ENCODE data around the gene METTL13.

The METTL13 gene

DNA sequence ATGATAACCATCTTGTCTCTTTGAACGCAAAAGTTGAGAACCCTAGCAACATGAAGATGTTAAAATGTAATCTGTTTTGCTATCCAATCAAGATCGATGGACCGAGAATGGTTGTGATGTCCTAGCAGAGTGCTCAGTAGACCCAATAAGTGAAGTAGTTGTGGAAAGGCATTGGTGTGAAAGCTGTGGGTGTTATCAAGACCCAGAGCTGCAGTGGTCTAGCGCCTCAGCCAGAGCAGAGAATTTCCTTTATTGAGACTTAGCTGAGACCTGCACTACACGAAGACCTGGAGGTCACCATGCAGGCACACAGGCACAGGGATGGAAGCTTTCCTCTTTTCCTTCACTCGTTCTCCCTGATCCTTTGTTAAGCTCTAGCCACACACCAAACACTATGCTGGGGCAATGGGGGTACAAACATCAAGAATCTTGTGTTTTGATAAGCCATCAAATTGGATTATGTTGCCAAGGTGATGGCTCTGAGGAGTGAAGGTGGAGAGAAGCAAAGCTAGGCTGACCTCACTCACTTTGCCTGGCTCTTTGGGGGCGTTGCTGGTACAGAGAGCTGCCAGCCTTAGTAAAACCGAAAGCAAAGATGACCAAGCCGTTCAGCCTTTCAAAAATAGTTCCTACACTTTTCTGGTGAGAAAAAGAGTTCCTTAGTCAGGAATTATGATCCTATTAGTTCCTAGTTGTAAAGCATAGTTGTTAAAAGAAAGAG lies 24.1 kb downstream of the METTL13 start:
- no peak for DNase-seq

DNA sequence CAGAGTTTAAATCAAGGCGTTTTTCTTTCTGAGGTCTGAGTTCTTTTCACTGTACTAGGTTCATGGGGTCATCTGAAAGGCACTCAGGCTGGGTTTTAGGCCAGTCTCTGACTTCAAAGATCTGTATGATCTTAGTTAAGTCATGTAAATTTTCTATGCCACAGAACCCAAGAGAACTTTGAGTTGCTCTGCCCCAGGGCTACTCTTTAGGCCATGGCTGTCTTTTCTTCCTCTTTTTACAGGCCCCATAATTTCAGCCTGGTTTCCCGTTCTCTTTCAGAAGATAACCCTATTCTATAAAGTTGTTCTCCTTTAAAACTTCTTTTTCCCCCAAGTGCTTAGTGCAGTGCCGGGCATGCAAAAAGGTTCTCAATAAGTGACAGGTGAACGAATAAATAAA lies 26.1 kb downstream of the METTL13 start:
- DNase-seq, result no peak

GRCh38 chr1:171809834-171810233 lies 28.4 kb downstream of the METTL13 start:
- no peak for DNase-seq

DNA sequence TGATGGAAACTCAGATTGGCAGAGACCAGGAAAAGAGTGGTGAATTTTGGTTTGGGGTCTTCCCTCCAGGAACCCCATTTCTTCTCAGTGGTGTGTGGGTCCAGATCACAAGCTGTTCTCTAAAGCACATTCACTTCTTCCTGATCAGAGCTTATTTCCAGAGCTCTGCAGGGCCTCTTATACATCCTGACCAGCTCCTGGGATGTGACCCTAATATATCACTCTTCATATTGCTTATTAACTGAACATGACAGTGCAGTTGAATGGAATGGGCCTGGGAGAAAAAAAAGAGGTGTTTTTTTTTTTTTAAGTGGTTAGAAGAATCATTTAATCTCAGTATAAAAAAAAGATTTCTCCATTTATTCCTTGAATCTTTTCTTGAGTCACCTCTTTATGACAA lies 30.2 kb downstream of the METTL13 start:
- DNase-seq, result no peak

DNA sequence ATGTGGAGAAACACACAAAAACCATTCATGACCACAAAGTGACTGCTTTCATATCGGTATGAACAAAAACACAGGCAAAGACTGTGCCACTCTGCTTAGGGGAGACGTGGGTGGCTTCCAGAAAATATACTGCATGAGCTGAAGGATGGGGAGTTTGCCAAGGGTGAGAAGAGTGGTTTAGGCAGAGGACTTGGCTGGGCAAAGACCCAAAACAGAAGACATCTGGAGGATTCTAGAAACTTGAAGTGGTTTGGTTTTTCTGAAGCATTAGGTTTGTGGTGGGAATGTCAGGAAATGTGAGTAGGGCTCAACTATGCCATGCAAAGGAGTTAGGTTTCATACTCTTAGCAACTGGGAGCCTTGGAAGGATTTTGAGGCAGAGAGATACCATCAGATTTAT lies 33.2 kb downstream of the METTL13 start:
- no peak for DNase-seq

- DNase-seq, result no peak
These were observed 34.9 kb downstream of the METTL13 start for GRCh38 chr1:171816300-171816901.

GRCh38 chr1:171817511-171818265 lies 36.2 kb downstream of the METTL13 start:
- peak; percentile 18 for DNase-seq

- no peak for DNase-seq
These were observed 38.5 kb downstream of the METTL13 start for GRCh38 chr1:171819946-171820345.

- no peak for DNase-seq
These were observed 45.5 kb downstream of the METTL13 start for GRCh38 chr1:171826973-171827372.

DNA sequence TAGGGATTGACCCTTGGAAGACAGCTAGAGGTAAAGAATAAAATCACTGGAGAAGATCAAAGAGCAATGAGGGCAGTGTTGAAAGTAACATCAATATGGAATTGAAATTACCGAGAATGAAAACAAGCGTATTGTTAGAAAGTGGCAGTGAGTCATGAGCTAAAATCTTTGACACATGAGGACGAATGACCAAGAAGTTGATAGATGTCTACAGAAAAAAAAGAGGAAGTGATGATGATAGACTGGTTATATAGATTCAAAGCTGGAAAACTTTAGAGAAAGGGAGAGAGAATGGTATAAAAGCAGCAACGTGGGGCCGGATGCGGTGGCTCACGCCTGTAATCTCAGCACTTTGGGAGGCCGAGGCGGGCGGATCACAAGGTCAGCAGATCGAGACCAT lies 47.3 kb downstream of the METTL13 start:
- no peak for DNase-seq

GRCh38 chr1:171833091-171833825 lies 51.8 kb downstream of the METTL13 start:
- no peak for DNase-seq

GRCh38 chr1:171834821-171835220 lies 53.4 kb downstream of the METTL13 start:
- DNase-seq, result no peak

DNA sequence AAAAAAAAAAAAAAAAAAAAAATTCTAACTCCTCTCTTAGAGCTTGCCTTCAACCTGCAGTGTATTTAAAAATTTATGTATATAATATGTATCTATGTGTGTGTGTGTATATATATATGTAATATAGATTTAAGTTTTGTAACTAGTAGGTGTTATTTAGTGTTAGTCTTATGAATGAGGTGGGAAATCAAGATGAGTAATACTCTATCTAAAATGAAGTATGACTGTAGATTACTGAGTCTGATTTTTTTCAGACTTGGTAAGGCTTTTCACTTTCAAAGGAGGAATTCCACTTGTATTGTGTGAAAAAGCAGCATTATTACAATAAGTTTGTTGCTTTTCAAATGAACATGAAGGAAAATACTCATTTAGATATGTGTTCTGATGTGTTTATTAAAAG lies 54.4 kb downstream of the METTL13 start:
- DNase-seq, result no peak

- peak; percentile 85 for DNase-seq
These were observed 59.8 kb downstream of the METTL13 start, which contains the start of gene DNM3 for GRCh38 chr1:171841050-171841910. DNM3 (plus strand) TSS chr1:171841498; CDS start chr1:171841657, 159 bp downstream.

- no peak for DNase-seq
These were observed 60.7 kb downstream of the METTL13 start for GRCh38 chr1:171841931-171842761.

DNA sequence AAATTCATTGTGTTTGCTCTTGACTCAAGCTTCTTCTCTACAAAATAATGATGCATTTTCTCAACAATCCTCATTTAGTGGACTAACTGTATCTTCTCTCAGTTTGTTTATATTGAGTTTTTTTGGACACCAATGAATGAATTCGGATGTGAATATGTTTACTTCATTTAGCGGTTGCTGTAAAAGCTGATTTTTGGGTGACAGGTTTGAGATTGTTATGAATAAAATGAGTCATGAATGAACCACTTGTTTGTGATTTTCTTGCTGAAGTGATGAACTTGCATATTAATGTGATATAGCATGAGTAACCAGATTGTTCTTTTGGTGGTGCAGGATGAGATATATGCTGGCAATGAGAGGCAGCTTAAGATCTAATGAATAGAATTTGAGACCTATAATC lies 62.9 kb downstream of the METTL13 start:
- no peak for DNase-seq

DNA sequence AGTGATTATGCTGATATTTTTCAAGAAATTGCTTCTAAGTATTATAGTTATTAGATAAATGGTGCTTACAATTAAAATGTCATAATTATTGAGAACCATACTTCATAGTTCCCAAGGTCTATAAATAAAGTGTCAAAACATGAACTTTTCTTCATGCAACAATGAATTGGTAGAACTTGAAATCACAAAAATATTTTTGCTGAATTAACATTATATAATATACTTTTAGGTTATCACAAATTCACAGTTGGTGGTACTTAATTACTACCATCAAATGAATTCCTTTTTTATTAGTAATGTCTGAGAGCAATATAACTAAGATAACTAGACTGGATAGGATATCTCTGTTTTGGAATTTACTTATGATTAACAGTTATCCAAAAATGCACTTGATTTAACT lies 64.5 kb downstream of the METTL13 start:
- DNase-seq, result no peak
